H1 (cell line): ENCODE data around the gene ZSWIM6. TPM values are rescaled to one million over a fixed set of nuclear protein-coding genes. Genes with fewer than 3 reads are reported as not detected.

ENCODE experiments used
- CTCF ChIA-PET: fragments of 300-600 bp; sonication (Branson Sonifier 250); formaldehyde crosslinking; loops from one replicate; lab custom pipeline; 2021; ENCODE audit not compliant: partially characterized antibody; lab: Charles Lee
- POLR2A ChIA-PET: fragments of 300-600 bp; sonication (Branson Sonifier 250); formaldehyde crosslinking; loops from one replicate; lab custom pipeline; 2021; ENCODE audit warnings: inconsistent platforms; ENCODE audit not compliant: partially characterized antibody; lab: Charles Lee
- DNase-seq, 2 experiments: peaks; one replicate each; pipeline versions ENCODE4 v3.0.0 to v3.0.0-alpha.2; 2010 to 2022; ENCODE audit warnings: low spot score in 2 of 2, low read depth in 1 of 2, mixed read lengths in 1 of 2
- FAIRE-seq: peaks from 2 replicates; lab custom pipeline; 2011; peaks lifted over from hg19 to GRCh38; lab: Jason Lieb, UNC
- H2AFZ ChIP-seq: 2 replicates; pipeline ENCODE4 v1.8.1; 2012; ENCODE audit warnings: low read length, inconsistent platforms
- H2AK5ac ChIP-seq: 2 replicates; pipeline ENCODE4 v1.6.1; 2013; ENCODE audit warnings: low read depth, low read length
- H2BK120ac ChIP-seq: replicated peaks from 2 replicates; pipeline ENCODE3; 2013; ENCODE audit warnings: low read depth, low read length, inconsistent platforms
- H2BK12ac ChIP-seq: 2 replicates; pipeline ENCODE4 v1.6.1; 2013; ENCODE audit warnings: low read depth, low read length
- H2BK15ac ChIP-seq: 2 replicates; pipeline ENCODE4 v1.6.1; 2013; ENCODE audit warnings: low read length
- H2BK20ac ChIP-seq: 2 replicates; pipeline ENCODE4 v1.6.1; 2013; ENCODE audit warnings: low read length
- H2BK5ac ChIP-seq: 2 replicates; pipeline ENCODE4 v1.6.1; 2013; ENCODE audit warnings: low read depth, low read length
- H3K14ac ChIP-seq: 2 replicates; pipeline ENCODE4 v1.6.1; 2013; ENCODE audit warnings: inconsistent platforms; ENCODE audit not compliant: insufficient read length
- H3K18ac ChIP-seq: 2 replicates; pipeline ENCODE4 v1.6.1; 2013; ENCODE audit warnings: low read length; ENCODE audit errors: extremely low read depth
- H3K23ac ChIP-seq: 2 replicates; pipeline ENCODE4 v1.6.1; 2013; ENCODE audit warnings: inconsistent platforms; ENCODE audit not compliant: insufficient read length
- H3K23me2 ChIP-seq: 2 replicates; pipeline ENCODE4 v1.6.1; 2013; ENCODE audit warnings: low read depth, low read length
- H3K27ac ChIP-seq: 2 replicates; pipeline ENCODE4 v1.6.1; 2011; ENCODE audit warnings: low read depth, low read length, inconsistent platforms
- H3K27me3 ChIP-seq, 4 experiments: replicated peaks in 1 of 4; 1 replicate in 1 of 4; 2 replicates in 3 of 4; pipeline versions ENCODE4 v1.6.1 to v1.8.1; 2011 to 2013; ENCODE audit warnings: low read length in 3 of 4, mild to moderate bottlenecking in 3 of 4, inconsistent platforms in 2 of 4, mixed read lengths in 2 of 4, moderate library complexity in 1 of 4; ENCODE audit not compliant: control insufficient read depth in 3 of 4, insufficient read depth in 3 of 4; ENCODE audit errors: extremely low read depth in 1 of 4
- H3K36me3 ChIP-seq, 4 experiments: 2 replicates each; pipeline versions ENCODE4 v1.6.1 to v1.8.1; 2011 to 2013; ENCODE audit warnings: mild to moderate bottlenecking in 4 of 4, low read length in 3 of 4, moderate library complexity in 2 of 4, control low read depth in 1 of 4, inconsistent platforms in 1 of 4; ENCODE audit not compliant: insufficient read depth in 4 of 4, control insufficient read depth in 2 of 4
- H3K4ac ChIP-seq: replicated peaks from 2 replicates; pipeline ENCODE3; 2013; ENCODE audit warnings: low read length, low read depth, mixed read lengths, inconsistent platforms; ENCODE audit not compliant: insufficient read length
- H3K4me1 ChIP-seq, 4 experiments: replicated peaks in 1 of 4; 1 replicate in 1 of 4; 2 replicates in 3 of 4; pipeline versions ENCODE4 v1.6.1 to v1.8.1; 2011 to 2013; ENCODE audit warnings: low read length in 3 of 4, inconsistent platforms in 2 of 4, mixed read lengths in 1 of 4; ENCODE audit not compliant: insufficient read depth in 4 of 4, control insufficient read depth in 3 of 4
- H3K4me2 ChIP-seq, 2 experiments: 2 replicates each; pipeline versions ENCODE4 v1.6.1 to v1.8.1; 2011 to 2013; ENCODE audit warnings: low read depth in 2 of 2, low read length in 2 of 2, control low read depth in 1 of 2, inconsistent platforms in 1 of 2, mild to moderate bottlenecking in 1 of 2; ENCODE audit not compliant: insufficient read depth in 1 of 2
- H3K4me3 ChIP-seq, 4 experiments: fragments of 200-600, 300-600 bp in 1 of 4; sonication (generic), shearing (Covaris generic), sonication (Bioruptor Twin) in 1 of 4; 2 replicates each; pipeline versions ENCODE4 v1.5.1 to v1.8.1; 2011 to 2016; ENCODE audit warnings: low read length in 4 of 4, low read depth in 3 of 4, control low read depth in 2 of 4, inconsistent platforms in 2 of 4, mild to moderate bottlenecking in 2 of 4, mixed read lengths in 1 of 4, moderate library complexity in 1 of 4; ENCODE audit not compliant: insufficient read depth in 2 of 4; ENCODE audit errors: extremely low read depth in 1 of 4
- H3K56ac ChIP-seq: replicated peaks from 2 replicates; pipeline ENCODE3; 2013; ENCODE audit warnings: low read depth, mild to moderate bottlenecking, mixed read lengths, low read length, inconsistent platforms; ENCODE audit not compliant: insufficient read length
- H3K79me1 ChIP-seq: 2 replicates; pipeline ENCODE4 v1.6.1; 2013; ENCODE audit warnings: low read depth, low read length, control low read depth
- H3K79me2 ChIP-seq, 2 experiments: 2 replicates each; pipeline versions ENCODE4 v1.6.1 to v1.8.1; 2012 to 2013; ENCODE audit warnings: low read length in 2 of 2, mild to moderate bottlenecking in 2 of 2, inconsistent platforms in 1 of 2; ENCODE audit not compliant: insufficient read depth in 2 of 2, control insufficient read depth in 1 of 2
- H3K9ac ChIP-seq, 4 experiments: replicated peaks in 1 of 4; 1 replicate in 1 of 4; 2 replicates in 3 of 4; pipeline versions ENCODE4 v1.6.1 to v1.8.1; 2011 to 2013; ENCODE audit warnings: low read depth in 3 of 4, low read length in 3 of 4, control low read depth in 2 of 4, mild to moderate bottlenecking in 2 of 4, moderate library complexity in 2 of 4, inconsistent platforms in 1 of 4; ENCODE audit errors: extremely low read depth in 1 of 4
- H3K9me3 ChIP-seq, 2 experiments: 2 replicates each; pipeline versions ENCODE4 v1.6.1 to v1.8.1; 2012 to 2013; ENCODE audit warnings: mild to moderate bottlenecking in 2 of 2, moderate library complexity in 2 of 2, control low read depth in 1 of 2, inconsistent platforms in 1 of 2, low read depth in 1 of 2, low read length in 1 of 2, mixed read lengths in 1 of 2; ENCODE audit not compliant: insufficient read depth in 2 of 2
- H4K20me1 ChIP-seq, 2 experiments: replicated peaks in 1 of 2; 2 replicates each; pipeline versions ENCODE3 to v1.8.1; 2011 to 2013; ENCODE audit warnings: inconsistent platforms in 2 of 2, low read length in 2 of 2, mild to moderate bottlenecking in 1 of 2; ENCODE audit not compliant: insufficient read depth in 2 of 2, control insufficient read depth in 1 of 2
- H4K5ac ChIP-seq: 2 replicates; pipeline ENCODE4 v1.6.1; 2013; ENCODE audit warnings: low read length, low read depth, mixed read lengths, inconsistent platforms; ENCODE audit not compliant: insufficient read length
- H4K8ac ChIP-seq: 2 replicates; pipeline ENCODE4 v1.8.0; 2013; ENCODE audit warnings: mild to moderate bottlenecking, moderate library complexity, low read length, inconsistent platforms; ENCODE audit not compliant: insufficient read depth; ENCODE audit errors: extremely low read depth
- H4K91ac ChIP-seq: replicated peaks from 2 replicates; pipeline ENCODE3; 2013; ENCODE audit warnings: low read length, mixed read lengths, inconsistent platforms; ENCODE audit not compliant: insufficient read length
- CEBPB ChIP-seq: IDR thresholded peaks from 2 replicates; pipeline ENCODE4 v1.6.1; 2012; ENCODE audit warnings: low read depth, low read length
- CREB1 ChIP-seq: IDR thresholded peaks from 2 replicates; pipeline ENCODE4 v1.6.1; 2012; ENCODE audit warnings: inconsistent platforms
- EZH2 ChIP-seq: fragments of 200-600 bp; sonication (generic); IDR thresholded peaks from 2 replicates; pipeline ENCODE4 v1.7.1; 2012; ENCODE audit warnings: low read depth, mild to moderate bottlenecking, moderate library complexity, low read length, inconsistent platforms; ENCODE audit not compliant: severe bottlenecking
- GTF2F1 ChIP-seq: IDR thresholded peaks from 2 replicates; pipeline ENCODE4 v1.6.1; 2012; ENCODE audit warnings: low read depth, low read length, improper control_type of control experiment, borderline replicate concordance
- HDAC6 ChIP-seq: IDR thresholded peaks from one replicate; pipeline ENCODE4 v1.7.1; 2012; ENCODE audit warnings: low read depth, mild to moderate bottlenecking, inconsistent platforms, low read length, moderate library complexity
- KDM4A ChIP-seq: IDR thresholded peaks from one replicate; pipeline ENCODE4 v1.7.1; 2012; ENCODE audit warnings: low read depth, mild to moderate bottlenecking, moderate library complexity, low read length, inconsistent platforms; ENCODE audit not compliant: severe bottlenecking
- PHF8 ChIP-seq: fragments of 200-600 bp; sonication (generic); conservative IDR thresholded peaks from 2 replicates; pipeline ENCODE4 v1.7.1; 2012; ENCODE audit warnings: low read depth, mild to moderate bottlenecking, inconsistent platforms, low read length, moderate library complexity
- SP2 ChIP-seq: IDR thresholded peaks from 2 replicates; pipeline ENCODE4 v1.6.1; 2012; ENCODE audit warnings: mild to moderate bottlenecking, low read length, inconsistent platforms
- TAF7 ChIP-seq: optimal IDR thresholded peaks from 2 replicates; pipeline ENCODE3; 2011; ENCODE audit warnings: low read depth, mild to moderate bottlenecking, inconsistent platforms, low read length, moderate library complexity, borderline replicate concordance
- ZNF274 ChIP-seq: IDR thresholded peaks from 2 replicates; pipeline ENCODE4 v1.7.0; 2012; ENCODE audit warnings: low read length, borderline replicate concordance; ENCODE audit errors: extremely low read depth
- WGBS, 2 experiments: shearing (Covaris generic) in 1 of 2; methylation state at CpG; one replicate each; pipeline versions ENCODE4 v1.1.6 to v1.1.7; 2013 to 2015; ENCODE audit warnings: low lambda C conversion rate in 2 of 2, mixed read lengths in 2 of 2, inconsistent platforms in 1 of 2, low coverage in 1 of 2, missing lambda C conversion rate in 1 of 2; ENCODE audit not compliant: insufficient replicate concordance in 2 of 2, insufficient coverage in 1 of 2, insufficient read length in 1 of 2; ENCODE audit errors: extremely low coverage in 1 of 2, missing lambda C conversion rate in 1 of 2; 5-methylcytosine and 5-hydroxymethylcytosine counted together
- polyA plus RNA-seq, 7 experiments: library from polyadenylated mRNA; depleted of rRNA in 3 of 7; stranded (reverse) in 5 of 7; unstranded in 2 of 7; fragments of >200 nt in 5 of 7; fragments of 200-250 nt in 2 of 7; gene quantifications; 1 replicate in 5 of 7; 2 replicates in 1 of 7; 4 replicates in 1 of 7; pipeline versions ENCODE4 v1.2.1 to v1.2.3, GENCODE V29; 2011 to 2013; ENCODE audit warnings: missing spikeins in 2 of 7, mixed read lengths in 2 of 7
- total RNA-seq: library from RNA; stranded (reverse); fragmentation: NEBNext Ultra II Directional; extraction: Animal tissue kit (Norgen Biotek cat#: 25700); gene quantifications from 2 replicates; pipeline ENCODE4 v1.2.1, GENCODE V29; 2021

Gene ZSWIM6
- total and polyA plus RNA-seq, 2 of the 8 experiments (the other 6 are each of a cell fraction or from before 2014, with no cell fraction given), result 7.9 to 12.4 TPM

- Histone ChIP-seq H2BK15ac (no peak overlapping the region), H3K4me1 (peaks cover 0 to 5% (median 1%) of the 10 kb centered on the region in 4 experiments; a peak in 3 of 7 replicates), H4K8ac (no peak overlapping the region), H3K14ac (no peak overlapping the region), H3K23ac (no peak overlapping the region), H3K23me2 (no peaks in the 10 kb centered on the region), H4K5ac (no peak overlapping the region), H3K56ac (no peak overlapping the region), H2BK12ac (no peak overlapping the region), H3K27me3 (no peaks in the 10 kb centered on the region), H2AFZ (no peak overlapping the region), H3K9me3 (no peaks in the 10 kb centered on the region), H3K9ac (no peak overlapping the region; a peak in 1 of 7 replicates)
- FAIRE-seq, result no peak
- TF ChIP-seq HDAC6, result no peak
- TF ChIP-seq CREB1, result no peak
- no peak for TF ChIP-seq ZNF274
- TF ChIP-seq EZH2, result no peak
- no peak for TF ChIP-seq SP2
- TF ChIP-seq GTF2F1, result no peak
- no peak for TF ChIP-seq CEBPB
- TF ChIP-seq KDM4A, result no peak
- TF ChIP-seq PHF8, result no peak
- no peak for TF ChIP-seq TAF7
- TF ChIP-seq, all 59 proteins: peak for 0
- Histone ChIP-seq H2AK5ac (no peak overlapping the region), H3K4me3 (no peak overlapping the region), H3K79me2 (peaks cover 0 to 49% of the 10 kb centered on the region in 2 experiments; a peak in 2 of 4 replicates), H2BK5ac (no peak overlapping the region), H3K18ac (no peak overlapping the region), H4K91ac (no peak overlapping the region), H2BK20ac (no peak overlapping the region), H3K4ac (no peak overlapping the region), H3K27ac (no peak overlapping the region), H2BK120ac (no peak overlapping the region), H3K79me1 (no peaks in the 10 kb centered on the region), H4K20me1 (peaks cover 0 to 4% of the 10 kb centered on the region in 2 experiments), H3K4me2 (no peak overlapping the region), H3K36me3 (no peaks in the 10 kb centered on the region)
- ChIA-PET POLR2A (no interaction called here), CTCF (interaction anchor here (0.9 kb wide), 1 partner anchor 32 kb away, joined by 4 read pairs; no protein-coding TSS in a partner anchor)
- WGBS, 2 experiments, result 87% methylated on average over 3 of the region's 3 CpGs; no CpG with 5 or more reads in 1 of the 2 experiments
- no peak for DNase-seq
Measured at GRCh38 chr5:61423487-61424145, 91.6 kb downstream of the ZSWIM6 start.
